SK-N-SH treated with all-trans-retinoic acid at 6 μM for 48 hours (cell line): Measurements from ENCODE around the gene QPCT.

Experiments used
- SNAI2 ChIP-seq: fragments of 250-450 bp; sonication (Bioruptor Pico); IDR thresholded peaks from 2 replicates; pipeline ENCODE4 v1.5.0; 2020; ENCODE audit warnings: mild to moderate bottlenecking, moderate library complexity
- TOX ChIP-seq: fragments of 250-450 bp; sonication (Bioruptor Pico); IDR thresholded peaks from 2 replicates; pipeline ENCODE4 v1.8.0; 2021; ENCODE audit warnings: mild to moderate bottlenecking, moderate library complexity, borderline replicate concordance
- ZFP3 ChIP-seq: fragments of 250-450 bp; sonication (Bioruptor Pico); IDR thresholded peaks from 2 replicates; pipeline ENCODE4 v1.5.0; 2020; ENCODE audit warnings: mild to moderate bottlenecking, moderate library complexity
- ZNF70 ChIP-seq: fragments of 450-650 bp; formaldehyde crosslinking; IDR thresholded peaks from 2 replicates; pipeline ENCODE4 v1.5.0; 2020; ENCODE audit warnings: mild to moderate bottlenecking, moderate library complexity
- ZNF8 ChIP-seq: fragments of 450-650 bp; formaldehyde crosslinking; IDR thresholded peaks from 2 replicates; pipeline ENCODE4 v1.5.0; 2020; ENCODE audit warnings: mild to moderate bottlenecking, moderate library complexity
- TF ChIP-seq, protein P1 (sequence below): fragments of 250-450 bp; sonication (Bioruptor Pico); IDR thresholded peaks from 2 replicates; pipeline ENCODE4 v1.8.0; 2021; ENCODE audit warnings: low read depth, mild to moderate bottlenecking, moderate library complexity, borderline replicate concordance

DNA sequence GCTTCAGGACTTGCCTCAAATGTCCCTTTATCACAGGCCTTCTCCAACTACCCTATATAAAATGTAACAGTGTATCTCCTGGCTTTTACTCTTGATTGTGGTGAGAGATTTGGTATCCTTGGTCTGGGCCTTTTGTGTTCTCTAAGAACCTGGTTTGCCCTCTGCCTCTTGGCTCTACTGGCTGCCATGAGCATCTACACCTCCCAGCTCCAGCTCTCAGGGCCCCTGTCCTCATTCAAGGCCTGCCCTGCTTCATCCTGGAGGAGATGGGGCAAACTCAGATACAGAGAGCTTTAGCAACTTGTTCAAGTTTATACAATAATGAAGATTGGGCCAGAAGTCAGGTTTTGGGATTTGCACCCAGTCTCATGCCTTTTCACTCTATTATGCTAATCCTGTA, 45.0 kb downstream of the QPCT start:
- TF ChIP-seq ZNF8, result no peak
- TF ChIP-seq, protein P1, sequence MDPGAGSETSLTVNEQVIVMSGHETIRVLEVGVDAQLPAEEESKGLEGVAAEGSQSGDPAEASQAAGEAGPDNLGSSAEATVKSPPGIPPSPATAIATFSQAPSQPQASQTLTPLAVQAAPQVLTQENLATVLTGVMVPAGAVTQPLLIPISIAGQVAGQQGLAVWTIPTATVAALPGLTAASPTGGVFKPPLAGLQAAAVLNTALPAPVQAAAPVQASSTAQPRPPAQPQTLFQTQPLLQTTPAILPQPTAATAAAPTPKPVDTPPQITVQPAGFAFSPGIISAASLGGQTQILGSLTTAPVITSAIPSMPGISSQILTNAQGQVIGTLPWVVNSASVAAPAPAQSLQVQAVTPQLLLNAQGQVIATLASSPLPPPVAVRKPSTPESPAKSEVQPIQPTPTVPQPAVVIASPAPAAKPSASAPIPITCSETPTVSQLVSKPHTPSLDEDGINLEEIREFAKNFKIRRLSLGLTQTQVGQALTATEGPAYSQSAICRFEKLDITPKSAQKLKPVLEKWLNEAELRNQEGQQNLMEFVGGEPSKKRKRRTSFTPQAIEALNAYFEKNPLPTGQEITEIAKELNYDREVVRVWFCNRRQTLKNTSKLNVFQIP (CRISPR knock-in tag), result no peak
- no peak for TF ChIP-seq ZFP3
- no peak for TF ChIP-seq ZNF70 (CRISPR knock-in tag)
- no peak for TF ChIP-seq SNAI2 (CRISPR knock-in tag)
- TF ChIP-seq TOX, result no peak
